Liver (tissue), 9 donors: ENCODE data around the gene RPS26. TPM values are rescaled to one million over a fixed set of nuclear protein-coding genes. Genes with fewer than 3 reads are reported as not detected.

Source experiments
- DNase-seq: peaks from one replicate; pipeline ENCODE4 v3.0.0-alpha.2; 2017; ENCODE audit warnings: low spot score
- H3K27ac ChIP-seq, 2 donors: one replicate each; pipeline ENCODE4 v1.7.0; 2013; ENCODE audit warnings: inconsistent platforms in 2 of 2, low read length in 2 of 2, control low read depth in 1 of 2, low read depth in 1 of 2, mild to moderate bottlenecking in 1 of 2
- H3K27me3 ChIP-seq, 4 donors: one replicate each; pipeline versions ENCODE4 v1.6.1 to v1.7.0; 2013; ENCODE audit warnings: low read length in 3 of 4, inconsistent platforms in 1 of 4, mild to moderate bottlenecking in 1 of 4, moderate library complexity in 1 of 4; ENCODE audit not compliant: control insufficient read depth in 4 of 4, insufficient read depth in 4 of 4
- H3K36me3 ChIP-seq, 4 donors: one replicate each; pipeline versions ENCODE4 v1.6.1 to v1.7.0; 2013; ENCODE audit warnings: low read length in 3 of 4, mild to moderate bottlenecking in 3 of 4, low read depth in 1 of 4, moderate library complexity in 1 of 4; ENCODE audit not compliant: control insufficient read depth in 4 of 4, insufficient read depth in 3 of 4
- H3K4me1 ChIP-seq, 4 donors: one replicate each; pipeline versions ENCODE4 v1.6.1 to v1.7.0; 2013; ENCODE audit warnings: low read length in 3 of 4, mild to moderate bottlenecking in 3 of 4, moderate library complexity in 1 of 4; ENCODE audit not compliant: control insufficient read depth in 4 of 4, insufficient read depth in 4 of 4
- H3K4me3 ChIP-seq, 3 donors: one replicate each; pipeline versions ENCODE4 v1.6.1 to v1.7.0; 2013; ENCODE audit warnings: low read length in 3 of 3, control low read depth in 1 of 3, low read depth in 1 of 3, mild to moderate bottlenecking in 1 of 3
- H3K9ac ChIP-seq, 2 donors: one replicate each; pipeline ENCODE4 v1.7.0; 2013; ENCODE audit warnings: low read length in 2 of 2, mild to moderate bottlenecking in 2 of 2, moderate library complexity in 2 of 2, control low read depth in 1 of 2, low read depth in 1 of 2
- H3K9me3 ChIP-seq, 4 donors: one replicate each; pipeline versions ENCODE4 v1.6.1 to v1.7.0; 2013; ENCODE audit warnings: low read length in 3 of 4; ENCODE audit not compliant: control insufficient read depth in 4 of 4
- FOXA1 ChIP-seq: IDR thresholded peaks from 2 replicates; pipeline ENCODE4 v1.6.1; 2016; ENCODE audit warnings: antibody characterized with exemption
- FOXA2 ChIP-seq: IDR thresholded peaks from 2 replicates; pipeline ENCODE4 v1.6.1; 2016; ENCODE audit warnings: antibody characterized with exemption
- GABPA ChIP-seq, 2 donors: IDR thresholded peaks in 1 of 2; conservative IDR thresholded peaks in 1 of 2; 2 replicates each; pipeline ENCODE4 v1.6.1; 2016; ENCODE audit warnings: antibody characterized with exemption in 2 of 2, mild to moderate bottlenecking in 1 of 2, moderate library complexity in 1 of 2
- JUND ChIP-seq, 2 donors: IDR thresholded peaks; 2 replicates each; pipeline ENCODE4 v1.6.1; 2016; ENCODE audit warnings: antibody characterized with exemption in 2 of 2
- NR2F2 ChIP-seq: IDR thresholded peaks from 2 replicates; pipeline ENCODE4 v1.6.1; 2016; ENCODE audit warnings: antibody characterized with exemption
- RAD21 ChIP-seq, 2 donors: IDR thresholded peaks; 2 replicates each; pipeline ENCODE4 v1.6.1; 2016; ENCODE audit warnings: antibody characterized with exemption in 2 of 2, mild to moderate bottlenecking in 2 of 2
- RXRA ChIP-seq, 2 donors: IDR thresholded peaks; 2 replicates each; pipeline ENCODE4 v1.6.1; 2017 to 2018; ENCODE audit warnings: antibody characterized with exemption in 2 of 2, mild to moderate bottlenecking in 1 of 2
- SP1 ChIP-seq: IDR thresholded peaks from 2 replicates; pipeline ENCODE4 v1.6.1; 2018; ENCODE audit warnings: antibody characterized with exemption, mild to moderate bottlenecking
- TAF1 ChIP-seq: conservative IDR thresholded peaks from 2 replicates; pipeline ENCODE4 v1.6.1; 2016; ENCODE audit warnings: antibody characterized with exemption, mild to moderate bottlenecking
- YY1 ChIP-seq: IDR thresholded peaks from 2 replicates; pipeline ENCODE4 v1.6.1; 2016; ENCODE audit warnings: antibody characterized with exemption, mild to moderate bottlenecking
- ZBTB33 ChIP-seq: IDR thresholded peaks from 2 replicates; pipeline ENCODE4 v1.6.1; 2016; ENCODE audit warnings: antibody characterized with exemption
- WGBS: extraction: QIAGEN DNeasy Blood & Tissue Kit; methylation state at CpG from one replicate; pipeline ENCODE4 v1.1.7; 2013; 5-methylcytosine and 5-hydroxymethylcytosine counted together
- polyA plus RNA-seq, 2 donors: library from polyadenylated mRNA; stranded (reverse) in 1 of 2; unstranded in 1 of 2; fragments of 200-250 nt in 1 of 2; fragments of >200 nt in 1 of 2; fragmentation: Nextera tagmentation in 1 of 2; extraction: Ambion mirVana in 1 of 2; gene quantifications; one replicate each; pipeline versions ENCODE4 v1.2.1 to v1.2.3, GENCODE V29; 2013 to 2015
- total RNA-seq, 2 donors: library from RNA; depleted of rRNA; stranded (reverse); fragments of >200 nt; gene quantifications; one replicate each; pipeline ENCODE4 v1.2.3, GENCODE V29; 2014
- TF ChIP-seq, protein P1 (sequence below): IDR thresholded peaks from 2 replicates; pipeline ENCODE4 v1.6.1; 2016; ENCODE audit warnings: antibody characterized with exemption, mild to moderate bottlenecking
- TF ChIP-seq, protein P2 (sequence below): IDR thresholded peaks from 2 replicates; pipeline ENCODE4 v1.6.1; 2016; ENCODE audit warnings: antibody characterized with exemption
- donor health status: healthy.
- donor health status: healthy.
- donor health status: healthy.
- donor health status: healthy.
- donor health status: healthy.

RPS26 gene
- total and polyA plus RNA-seq, 4 donors = 62.2 to 402 (median 219) TPM

- TF ChIP-seq, protein P1, sequence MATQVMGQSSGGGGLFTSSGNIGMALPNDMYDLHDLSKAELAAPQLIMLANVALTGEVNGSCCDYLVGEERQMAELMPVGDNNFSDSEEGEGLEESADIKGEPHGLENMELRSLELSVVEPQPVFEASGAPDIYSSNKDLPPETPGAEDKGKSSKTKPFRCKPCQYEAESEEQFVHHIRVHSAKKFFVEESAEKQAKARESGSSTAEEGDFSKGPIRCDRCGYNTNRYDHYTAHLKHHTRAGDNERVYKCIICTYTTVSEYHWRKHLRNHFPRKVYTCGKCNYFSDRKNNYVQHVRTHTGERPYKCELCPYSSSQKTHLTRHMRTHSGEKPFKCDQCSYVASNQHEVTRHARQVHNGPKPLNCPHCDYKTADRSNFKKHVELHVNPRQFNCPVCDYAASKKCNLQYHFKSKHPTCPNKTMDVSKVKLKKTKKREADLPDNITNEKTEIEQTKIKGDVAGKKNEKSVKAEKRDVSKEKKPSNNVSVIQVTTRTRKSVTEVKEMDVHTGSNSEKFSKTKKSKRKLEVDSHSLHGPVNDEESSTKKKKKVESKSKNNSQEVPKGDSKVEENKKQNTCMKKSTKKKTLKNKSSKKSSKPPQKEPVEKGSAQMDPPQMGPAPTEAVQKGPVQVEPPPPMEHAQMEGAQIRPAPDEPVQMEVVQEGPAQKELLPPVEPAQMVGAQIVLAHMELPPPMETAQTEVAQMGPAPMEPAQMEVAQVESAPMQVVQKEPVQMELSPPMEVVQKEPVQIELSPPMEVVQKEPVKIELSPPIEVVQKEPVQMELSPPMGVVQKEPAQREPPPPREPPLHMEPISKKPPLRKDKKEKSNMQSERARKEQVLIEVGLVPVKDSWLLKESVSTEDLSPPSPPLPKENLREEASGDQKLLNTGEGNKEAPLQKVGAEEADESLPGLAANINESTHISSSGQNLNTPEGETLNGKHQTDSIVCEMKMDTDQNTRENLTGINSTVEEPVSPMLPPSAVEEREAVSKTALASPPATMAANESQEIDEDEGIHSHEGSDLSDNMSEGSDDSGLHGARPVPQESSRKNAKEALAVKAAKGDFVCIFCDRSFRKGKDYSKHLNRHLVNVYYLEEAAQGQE = no peak
- TF ChIP-seq FOXA2 (no peak), YY1 (no peak), SP1 (no peak)
Observed at GRCh38 chr12:56062996-56063395, 21.3 kb downstream of the RPS26 start (continued).

- WGBS = 90% methylated on average over 4 of the region's 4 CpGs
- no peak overlapping the region for H3K9ac ChIP-seq
- no peaks in the 10 kb centered on the region for H3K9me3 ChIP-seq
- no peaks in the 10 kb centered on the region for H3K4me1 ChIP-seq
- no peak overlapping the region for H3K4me3 ChIP-seq
- no peak for DNase-seq
- TF ChIP-seq FOXA1 = no peak
- TF ChIP-seq, protein P1 = no peak
- no peak for TF ChIP-seq ZBTB33
- no peak for TF ChIP-seq YY1
- no peak for TF ChIP-seq GABPA (IDR thresholded peaks at IDR 0.05 in 1 of 2, conservative IDR thresholded peaks at IDR 0.05 in 1 of 2)
- no peak for TF ChIP-seq RXRA (IDR thresholded peaks at IDR 0.05)
- no peak for TF ChIP-seq TAF1
- no peak for TF ChIP-seq FOXA2
- no peak for TF ChIP-seq JUND (IDR thresholded peaks at IDR 0.05)
- TF ChIP-seq RAD21 (IDR thresholded peaks at IDR 0.05) = no peak
- no peak for TF ChIP-seq NR2F2
- TF ChIP-seq, protein P2, sequence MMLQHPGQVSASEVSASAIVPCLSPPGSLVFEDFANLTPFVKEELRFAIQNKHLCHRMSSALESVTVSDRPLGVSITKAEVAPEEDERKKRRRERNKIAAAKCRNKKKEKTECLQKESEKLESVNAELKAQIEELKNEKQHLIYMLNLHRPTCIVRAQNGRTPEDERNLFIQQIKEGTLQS = no peak
- H3K36me3 ChIP-seq = no peaks in the 10 kb centered on the region
- no peak overlapping the region for H3K27ac ChIP-seq
- no peaks in the 10 kb centered on the region for H3K27me3 ChIP-seq
Observed at GRCh38 chr12:56071648-56072047, 29.9 kb downstream of the RPS26 start.
